Lower leg skin (tissue), 3 donors: Measurements from ENCODE around the gene RPAIN.

Experiments
- POLR2A ChIP-seq, 2 donors: fragments of 450-650 bp; IDR thresholded peaks; one replicate each; pipeline ENCODE4 v1.6.1; 2016 to 2017; ENCODE audit warnings: antibody characterized with exemption in 2 of 2, mild to moderate bottlenecking in 1 of 2, moderate library complexity in 1 of 2
- TF ChIP-seq, protein P1 (sequence below), 3 donors: fragments of 450-650 bp; IDR thresholded peaks; one replicate each; pipeline ENCODE4 v1.5.1; 2016; ENCODE audit warnings: antibody characterized with exemption in 3 of 3, mild to moderate bottlenecking in 3 of 3, moderate library complexity in 2 of 3

DNA sequence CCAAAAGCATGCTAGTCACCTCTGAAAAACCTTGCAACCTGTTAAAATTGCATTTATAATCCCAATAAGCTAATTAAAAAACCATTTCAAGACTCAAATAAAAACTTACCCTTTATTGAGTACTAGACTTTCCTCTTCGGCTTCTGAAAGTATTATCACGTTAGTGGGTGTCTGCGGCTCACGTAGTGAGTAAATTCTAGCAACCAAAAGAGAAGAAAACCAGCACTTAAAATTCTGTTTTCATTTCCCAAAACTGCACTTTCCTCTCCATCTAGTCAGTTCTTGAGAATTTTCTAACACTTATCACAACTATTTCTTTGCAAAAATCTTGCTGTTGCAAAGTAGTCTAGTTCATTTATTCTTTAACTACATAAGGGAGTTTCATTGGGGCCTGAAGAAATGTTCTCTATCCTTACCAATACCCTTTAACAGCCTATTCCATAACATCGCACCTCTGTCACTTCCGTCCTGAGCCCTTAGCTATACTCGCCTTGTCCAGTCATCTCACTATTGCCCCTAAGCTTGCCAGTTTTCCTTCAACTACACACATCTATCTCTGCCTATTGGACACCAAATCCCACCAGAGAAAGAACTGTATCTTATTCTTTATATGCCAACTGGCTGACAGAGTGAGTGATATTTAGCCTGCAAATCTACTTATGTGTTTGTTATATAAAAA, 9.2 kb upstream of the RPAIN start:
- TF ChIP-seq, protein P1, sequence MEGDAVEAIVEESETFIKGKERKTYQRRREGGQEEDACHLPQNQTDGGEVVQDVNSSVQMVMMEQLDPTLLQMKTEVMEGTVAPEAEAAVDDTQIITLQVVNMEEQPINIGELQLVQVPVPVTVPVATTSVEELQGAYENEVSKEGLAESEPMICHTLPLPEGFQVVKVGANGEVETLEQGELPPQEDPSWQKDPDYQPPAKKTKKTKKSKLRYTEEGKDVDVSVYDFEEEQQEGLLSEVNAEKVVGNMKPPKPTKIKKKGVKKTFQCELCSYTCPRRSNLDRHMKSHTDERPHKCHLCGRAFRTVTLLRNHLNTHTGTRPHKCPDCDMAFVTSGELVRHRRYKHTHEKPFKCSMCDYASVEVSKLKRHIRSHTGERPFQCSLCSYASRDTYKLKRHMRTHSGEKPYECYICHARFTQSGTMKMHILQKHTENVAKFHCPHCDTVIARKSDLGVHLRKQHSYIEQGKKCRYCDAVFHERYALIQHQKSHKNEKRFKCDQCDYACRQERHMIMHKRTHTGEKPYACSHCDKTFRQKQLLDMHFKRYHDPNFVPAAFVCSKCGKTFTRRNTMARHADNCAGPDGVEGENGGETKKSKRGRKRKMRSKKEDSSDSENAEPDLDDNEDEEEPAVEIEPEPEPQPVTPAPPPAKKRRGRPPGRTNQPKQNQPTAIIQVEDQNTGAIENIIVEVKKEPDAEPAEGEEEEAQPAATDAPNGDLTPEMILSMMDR (IDR thresholded peaks at IDR 0.05) = no peak
- TF ChIP-seq POLR2A (IDR thresholded peaks at IDR 0.05) = no peak
